Suprapubic skin (tissue), 4 donors: Measurements from ENCODE around the gene FRMD4A.

Experiments used
- CTCF ChIP-seq, 2 donors: fragments of 200-600 bp in 1 of 2; fragments of 450-650 bp in 1 of 2; sonication (generic) in 1 of 2; IDR thresholded peaks; one replicate each; pipeline ENCODE4 v1.5.1; 2016 to 2019; ENCODE audit warnings: antibody characterized with exemption in 2 of 2, mild to moderate bottlenecking in 1 of 2, moderate library complexity in 1 of 2
- EP300 ChIP-seq: sonication (generic); formaldehyde crosslinking; IDR thresholded peaks from one replicate; pipeline ENCODE4 v1.6.1; 2017; ENCODE audit warnings: antibody characterized with exemption
- POLR2A ChIP-seq, 2 donors: fragments of 450-650 bp; IDR thresholded peaks; one replicate each; pipeline ENCODE4 v1.6.1; 2017; ENCODE audit warnings: antibody characterized with exemption in 2 of 2, mild to moderate bottlenecking in 2 of 2, moderate library complexity in 2 of 2
- POLR2AphosphoS5 ChIP-seq, 3 donors: sonication (generic); formaldehyde crosslinking; IDR thresholded peaks; one replicate each; pipeline ENCODE4 v1.6.1; 2017; ENCODE audit warnings: antibody characterized with exemption in 3 of 3

GRCh38 chr10:14010101-14010558 lies 320.6 kb downstream of the FRMD4A start:
- TF ChIP-seq CTCF (IDR thresholded peaks at IDR 0.05) (no peak), EP300 (no peak), POLR2A (IDR thresholded peaks at IDR 0.05) (no peak), POLR2AphosphoS5 (IDR thresholded peaks at IDR 0.05) (no peak)
